Measurements from ENCODE around the gene CDC123. TPM values are rescaled to one million over a fixed set of nuclear protein-coding genes. Genes with fewer than 3 reads are reported as not detected.

The CDC123 gene
- total and polyA plus RNA-seq, 4 donors = 32.7 to 58.5 (median 40.7) TPM

DNA sequence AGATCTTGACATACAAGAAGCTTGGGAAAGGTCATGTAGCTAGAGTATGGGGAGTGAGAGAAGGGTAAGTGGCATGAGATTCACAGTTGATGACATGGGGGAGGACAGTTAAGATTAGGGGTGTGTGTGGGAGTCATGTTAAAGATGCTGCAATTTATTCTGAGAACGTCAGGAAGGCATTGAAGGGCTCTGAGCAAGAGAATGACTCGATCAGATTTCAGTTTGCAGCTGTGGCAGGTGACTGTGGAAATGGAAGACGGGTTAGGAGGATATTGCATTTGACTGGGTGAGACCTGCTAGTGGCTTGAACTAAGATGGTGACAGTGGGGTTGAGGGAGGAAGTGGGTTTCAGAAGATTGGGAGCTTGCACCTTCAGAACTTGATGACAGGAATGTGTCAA, 5.6 kb downstream of the CDC123 start:
- Histone ChIP-seq H3K36me3 (ENCODE audit: control insufficient read depth in 4 of 4, insufficient read depth in 3 of 4, low read depth in 1 of 4, low read length in 3 of 4) (peaks cover 7 to 19% (median 18%) of the 10 kb centered on the region in 4 donors), H3K9me3 (ENCODE audit: control insufficient read depth in 4 of 4, low read length in 3 of 4) (no peaks in the 10 kb centered on the region), H3K9ac (ENCODE audit: low read depth in 1 of 2, low read length in 2 of 2) (no peak overlapping the region), H3K27me3 (ENCODE audit: control insufficient read depth in 4 of 4, insufficient read depth in 4 of 4, low read length in 3 of 4) (no peaks in the 10 kb centered on the region), H3K4me3 (ENCODE audit: low read depth in 1 of 3, low read length in 3 of 3) (no peak overlapping the region), H3K4me1 (ENCODE audit: control insufficient read depth in 4 of 4, insufficient read depth in 4 of 4, low read length in 3 of 4) (peaks cover 1 to 12% (median 8%) of the 10 kb centered on the region in 4 donors), H3K27ac (ENCODE audit: low read depth in 1 of 2, low read length in 2 of 2) (no peak overlapping the region)
- TF ChIP-seq, protein P1, sequence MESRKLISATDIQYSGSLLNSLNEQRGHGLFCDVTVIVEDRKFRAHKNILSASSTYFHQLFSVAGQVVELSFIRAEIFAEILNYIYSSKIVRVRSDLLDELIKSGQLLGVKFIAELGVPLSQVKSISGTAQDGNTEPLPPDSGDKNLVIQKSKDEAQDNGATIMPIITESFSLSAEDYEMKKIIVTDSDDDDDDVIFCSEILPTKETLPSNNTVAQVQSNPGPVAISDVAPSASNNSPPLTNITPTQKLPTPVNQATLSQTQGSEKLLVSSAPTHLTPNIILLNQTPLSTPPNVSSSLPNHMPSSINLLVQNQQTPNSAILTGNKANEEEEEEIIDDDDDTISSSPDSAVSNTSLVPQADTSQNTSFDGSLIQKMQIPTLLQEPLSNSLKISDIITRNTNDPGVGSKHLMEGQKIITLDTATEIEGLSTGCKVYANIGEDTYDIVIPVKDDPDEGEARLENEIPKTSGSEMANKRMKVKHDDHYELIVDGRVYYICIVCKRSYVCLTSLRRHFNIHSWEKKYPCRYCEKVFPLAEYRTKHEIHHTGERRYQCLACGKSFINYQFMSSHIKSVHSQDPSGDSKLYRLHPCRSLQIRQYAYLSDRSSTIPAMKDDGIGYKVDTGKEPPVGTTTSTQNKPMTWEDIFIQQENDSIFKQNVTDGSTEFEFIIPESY (IDR thresholded peaks at IDR 0.05) = no peak
- no peak for TF ChIP-seq RXRA (IDR thresholded peaks at IDR 0.05)
- 89% methylated on average over 3 of the region's 3 CpGs for WGBS
- no peak for DNase-seq (ENCODE audit: low spot score)

DNA sequence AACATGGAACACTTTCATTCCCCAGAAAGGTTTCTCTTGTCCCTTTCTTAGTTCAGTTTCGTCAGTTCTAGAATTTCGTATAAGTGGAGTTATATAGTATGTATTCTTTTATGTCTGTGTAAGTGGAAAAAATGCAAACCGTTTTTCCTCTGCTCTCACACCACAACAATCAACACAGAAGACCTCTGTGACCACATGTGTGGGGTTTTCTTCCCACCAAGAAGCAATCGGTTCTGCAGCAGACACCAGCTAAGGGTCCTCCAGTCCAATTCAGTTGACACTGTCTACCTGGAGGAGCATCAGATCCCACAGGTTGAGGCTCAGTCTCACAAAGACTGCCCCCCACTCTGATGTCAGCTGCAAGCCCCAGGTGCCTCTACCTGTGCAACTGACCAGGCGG, 6.2 kb downstream of the CDC123 start:
- H3K27ac ChIP-seq (ENCODE audit: low read depth in 1 of 2, low read length in 2 of 2) = no peak overlapping the region
- H3K27me3 ChIP-seq (ENCODE audit: control insufficient read depth in 4 of 4, insufficient read depth in 4 of 4, low read length in 3 of 4) = no peaks in the 10 kb centered on the region
- peaks cover under 1 to 6% (median 1%) of the 10 kb centered on the region in 4 donors for H3K4me1 ChIP-seq (ENCODE audit: control insufficient read depth in 4 of 4, insufficient read depth in 4 of 4, low read length in 3 of 4)
- H3K9ac ChIP-seq (ENCODE audit: low read depth in 1 of 2, low read length in 2 of 2) = no peak overlapping the region
- H3K9me3 ChIP-seq (ENCODE audit: control insufficient read depth in 4 of 4, low read length in 3 of 4) = no peaks in the 10 kb centered on the region
- H3K4me3 ChIP-seq (ENCODE audit: low read depth in 1 of 3, low read length in 3 of 3) = no peak overlapping the region
- no peak for TF ChIP-seq FOXA2 (IDR thresholded peaks at IDR 0.05)
- TF ChIP-seq TAF1 (conservative IDR thresholded peaks at IDR 0.05) = no peak
- TF ChIP-seq, protein P2, sequence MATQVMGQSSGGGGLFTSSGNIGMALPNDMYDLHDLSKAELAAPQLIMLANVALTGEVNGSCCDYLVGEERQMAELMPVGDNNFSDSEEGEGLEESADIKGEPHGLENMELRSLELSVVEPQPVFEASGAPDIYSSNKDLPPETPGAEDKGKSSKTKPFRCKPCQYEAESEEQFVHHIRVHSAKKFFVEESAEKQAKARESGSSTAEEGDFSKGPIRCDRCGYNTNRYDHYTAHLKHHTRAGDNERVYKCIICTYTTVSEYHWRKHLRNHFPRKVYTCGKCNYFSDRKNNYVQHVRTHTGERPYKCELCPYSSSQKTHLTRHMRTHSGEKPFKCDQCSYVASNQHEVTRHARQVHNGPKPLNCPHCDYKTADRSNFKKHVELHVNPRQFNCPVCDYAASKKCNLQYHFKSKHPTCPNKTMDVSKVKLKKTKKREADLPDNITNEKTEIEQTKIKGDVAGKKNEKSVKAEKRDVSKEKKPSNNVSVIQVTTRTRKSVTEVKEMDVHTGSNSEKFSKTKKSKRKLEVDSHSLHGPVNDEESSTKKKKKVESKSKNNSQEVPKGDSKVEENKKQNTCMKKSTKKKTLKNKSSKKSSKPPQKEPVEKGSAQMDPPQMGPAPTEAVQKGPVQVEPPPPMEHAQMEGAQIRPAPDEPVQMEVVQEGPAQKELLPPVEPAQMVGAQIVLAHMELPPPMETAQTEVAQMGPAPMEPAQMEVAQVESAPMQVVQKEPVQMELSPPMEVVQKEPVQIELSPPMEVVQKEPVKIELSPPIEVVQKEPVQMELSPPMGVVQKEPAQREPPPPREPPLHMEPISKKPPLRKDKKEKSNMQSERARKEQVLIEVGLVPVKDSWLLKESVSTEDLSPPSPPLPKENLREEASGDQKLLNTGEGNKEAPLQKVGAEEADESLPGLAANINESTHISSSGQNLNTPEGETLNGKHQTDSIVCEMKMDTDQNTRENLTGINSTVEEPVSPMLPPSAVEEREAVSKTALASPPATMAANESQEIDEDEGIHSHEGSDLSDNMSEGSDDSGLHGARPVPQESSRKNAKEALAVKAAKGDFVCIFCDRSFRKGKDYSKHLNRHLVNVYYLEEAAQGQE (IDR thresholded peaks at IDR 0.05) = no peak
- no peak for TF ChIP-seq JUND (IDR thresholded peaks at IDR 0.05)
- no peak for TF ChIP-seq NR2F2 (IDR thresholded peaks at IDR 0.05)
- TF ChIP-seq RXRA (IDR thresholded peaks at IDR 0.05) = no peak
- TF ChIP-seq, protein P1 (IDR thresholded peaks at IDR 0.05) = no peak
- TF ChIP-seq, protein P3, sequence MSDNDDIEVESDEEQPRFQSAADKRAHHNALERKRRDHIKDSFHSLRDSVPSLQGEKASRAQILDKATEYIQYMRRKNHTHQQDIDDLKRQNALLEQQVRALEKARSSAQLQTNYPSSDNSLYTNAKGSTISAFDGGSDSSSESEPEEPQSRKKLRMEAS (IDR thresholded peaks at IDR 0.05) = no peak
- no peak for TF ChIP-seq SP1 (IDR thresholded peaks at IDR 0.05)
- TF ChIP-seq RAD21 (IDR thresholded peaks at IDR 0.05) = no peak
- TF ChIP-seq, protein P4, sequence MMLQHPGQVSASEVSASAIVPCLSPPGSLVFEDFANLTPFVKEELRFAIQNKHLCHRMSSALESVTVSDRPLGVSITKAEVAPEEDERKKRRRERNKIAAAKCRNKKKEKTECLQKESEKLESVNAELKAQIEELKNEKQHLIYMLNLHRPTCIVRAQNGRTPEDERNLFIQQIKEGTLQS (IDR thresholded peaks at IDR 0.05) = no peak
- no peak for TF ChIP-seq GABPA (IDR thresholded peaks at IDR 0.05 in 1 of 2, conservative IDR thresholded peaks at IDR 0.05 in 1 of 2)
- no peak for TF ChIP-seq YY1 (IDR thresholded peaks at IDR 0.05)
- TF ChIP-seq FOXA1 (IDR thresholded peaks at IDR 0.05) = no peak
- no peak for TF ChIP-seq EGR1 (IDR thresholded peaks at IDR 0.05; ENCODE audit: low read depth in 2 of 2)
- TF ChIP-seq HNF4G (IDR thresholded peaks at IDR 0.05) = no peak
- TF ChIP-seq, protein P5, sequence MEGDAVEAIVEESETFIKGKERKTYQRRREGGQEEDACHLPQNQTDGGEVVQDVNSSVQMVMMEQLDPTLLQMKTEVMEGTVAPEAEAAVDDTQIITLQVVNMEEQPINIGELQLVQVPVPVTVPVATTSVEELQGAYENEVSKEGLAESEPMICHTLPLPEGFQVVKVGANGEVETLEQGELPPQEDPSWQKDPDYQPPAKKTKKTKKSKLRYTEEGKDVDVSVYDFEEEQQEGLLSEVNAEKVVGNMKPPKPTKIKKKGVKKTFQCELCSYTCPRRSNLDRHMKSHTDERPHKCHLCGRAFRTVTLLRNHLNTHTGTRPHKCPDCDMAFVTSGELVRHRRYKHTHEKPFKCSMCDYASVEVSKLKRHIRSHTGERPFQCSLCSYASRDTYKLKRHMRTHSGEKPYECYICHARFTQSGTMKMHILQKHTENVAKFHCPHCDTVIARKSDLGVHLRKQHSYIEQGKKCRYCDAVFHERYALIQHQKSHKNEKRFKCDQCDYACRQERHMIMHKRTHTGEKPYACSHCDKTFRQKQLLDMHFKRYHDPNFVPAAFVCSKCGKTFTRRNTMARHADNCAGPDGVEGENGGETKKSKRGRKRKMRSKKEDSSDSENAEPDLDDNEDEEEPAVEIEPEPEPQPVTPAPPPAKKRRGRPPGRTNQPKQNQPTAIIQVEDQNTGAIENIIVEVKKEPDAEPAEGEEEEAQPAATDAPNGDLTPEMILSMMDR (IDR thresholded peaks at IDR 0.05; ENCODE audit: low read depth, low read length, missing input control) = no peak
- TF ChIP-seq HNF4A (conservative IDR thresholded peaks at IDR 0.05) = no peak
- peaks cover 7 to 19% (median 18%) of the 10 kb centered on the region in 4 donors for H3K36me3 ChIP-seq (ENCODE audit: control insufficient read depth in 4 of 4, insufficient read depth in 3 of 4, low read depth in 1 of 4, low read length in 3 of 4)
- 90% methylated on average over 5 of the region's 5 CpGs for WGBS
- no peak for DNase-seq (ENCODE audit: low spot score)
